ENCODE results near the gene ASF1A. TPM values are rescaled to one million over a fixed set of nuclear protein-coding genes. Genes with fewer than 3 reads are reported as not detected.

The ASF1A gene
- total RNA-seq, 1 donor from 2014 or later, result 41.4 TPM

GRCh38 chr6:118912646-118913045, 18.7 kb downstream of the ASF1A start:
- intact Hi-C loops (cut with micrococcal nuclease), result no loop called here

- intact Hi-C loops (cut with micrococcal nuclease), result no loop called here
Measured at GRCh38 chr6:118913161-118913560, 19.2 kb downstream of the ASF1A start.

DNA sequence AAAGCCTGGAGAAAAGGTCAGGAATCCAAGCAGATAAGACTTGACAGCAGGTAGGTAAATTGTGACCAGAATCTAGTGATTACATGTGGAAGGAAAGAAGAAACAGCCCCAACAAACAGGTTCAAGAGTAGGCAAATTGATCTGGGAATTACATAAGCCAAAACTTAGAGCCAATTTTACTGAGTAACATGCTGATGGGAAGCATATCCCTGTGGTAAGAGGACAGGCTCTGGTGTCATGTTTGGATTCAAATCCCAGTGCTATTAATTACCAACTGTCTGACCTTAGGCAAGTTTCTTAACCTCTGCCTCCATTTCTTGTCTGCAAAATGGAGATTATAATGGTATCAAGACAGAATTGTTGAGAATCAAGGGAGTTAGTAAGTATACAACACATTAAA, 20.6 kb downstream of the ASF1A start:
- intact Hi-C loops (cut with micrococcal nuclease), result no loop called here

- intact Hi-C loops (cut with micrococcal nuclease), result no loop called here
Measured at GRCh38 chr6:118917546-118918328, 23.8 kb downstream of the ASF1A start.

DNA sequence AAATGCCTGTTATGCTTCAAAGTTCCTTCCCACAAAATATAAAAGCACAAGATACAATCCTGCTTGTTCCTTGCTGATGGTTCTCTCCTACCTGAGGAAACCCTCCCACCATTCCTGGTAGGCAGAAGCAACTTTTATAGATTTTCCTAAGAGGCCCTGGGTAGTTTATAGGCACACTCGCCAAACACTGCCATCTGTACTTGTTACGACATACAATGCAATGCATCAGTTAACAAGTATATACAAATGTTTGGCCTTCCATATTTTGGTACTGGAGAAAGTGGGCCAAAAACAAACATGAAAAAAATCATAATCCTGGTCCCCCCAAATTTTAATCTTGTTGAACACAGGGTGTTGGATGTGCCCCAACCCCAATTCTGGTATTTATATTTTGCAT, 24.4 kb downstream of the ASF1A start:
- intact Hi-C loops (cut with micrococcal nuclease), result no loop called here

DNA sequence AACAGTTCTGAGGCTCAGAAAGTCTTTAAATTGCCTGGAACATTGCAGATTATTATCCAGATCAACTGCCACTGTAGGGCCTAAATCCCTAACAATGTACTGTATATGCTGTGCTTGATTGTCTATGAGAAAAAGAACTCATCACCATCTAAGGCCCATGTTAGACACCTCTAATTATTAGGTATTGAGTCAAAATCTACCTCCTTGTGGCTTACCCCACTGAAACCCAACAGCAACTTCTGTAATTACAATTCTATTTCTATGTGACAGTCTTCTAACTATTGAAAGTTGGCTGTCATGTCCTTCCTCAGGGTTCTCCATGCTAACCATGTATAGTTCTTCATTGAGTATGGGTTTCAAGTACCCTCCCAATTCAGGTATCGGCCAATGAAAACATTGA, 27.1 kb downstream of the ASF1A start:
- intact Hi-C loops (cut with micrococcal nuclease), result no loop called here

- intact Hi-C loops (cut with micrococcal nuclease), result no loop called here
Measured at GRCh38 chr6:118923035-118923434, 29.1 kb downstream of the ASF1A start.

DNA sequence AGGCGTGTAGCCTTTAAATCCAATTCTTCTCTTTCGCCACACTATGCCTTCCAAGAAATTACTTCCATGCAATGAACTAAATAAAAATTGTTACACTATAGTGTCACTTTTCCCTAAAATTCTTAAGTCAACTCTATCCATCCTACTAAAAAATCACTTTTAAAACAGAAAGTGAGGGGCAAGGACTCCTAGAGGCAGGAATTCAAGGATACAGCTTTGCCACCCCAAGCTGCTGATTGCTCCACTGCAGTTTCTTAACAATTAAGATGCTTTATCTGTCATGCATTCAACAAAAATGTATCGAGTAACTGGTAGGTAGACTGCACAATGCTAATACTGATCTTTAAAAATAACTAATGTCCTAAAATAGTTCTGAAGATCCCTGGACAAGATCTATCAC, 36.7 kb downstream of the ASF1A start:
- intact Hi-C loops (cut with micrococcal nuclease), result loop anchor here (10.0 kb wide), 1 partner anchor 384 kb away; no protein-coding TSS in a partner anchor

GRCh38 chr6:118931436-118931835, 37.5 kb downstream of the ASF1A start:
- intact Hi-C loops (cut with micrococcal nuclease), result loop anchor here (10.0 kb wide), 1 partner anchor 383 kb away; no protein-coding TSS in a partner anchor

- intact Hi-C loops (cut with micrococcal nuclease), result loop anchor here (10.0 kb wide), 1 partner anchor 382 kb away; no protein-coding TSS in a partner anchor
Measured at GRCh38 chr6:118932421-118932820, 38.5 kb downstream of the ASF1A start.

GRCh38 chr6:118933855-118934460, 40.0 kb downstream of the ASF1A start:
- intact Hi-C loops (cut with micrococcal nuclease), result loop anchor here (1.0 to 10.0 kb wide), 5 partner anchors 40 to 1259 kb away; partner anchors contain the start of genes ASF1A and NUS1

- intact Hi-C loops (cut with micrococcal nuclease), result loop anchor here (1.0 to 10.0 kb wide), 11 partner anchors 40 to 1332 kb away; partner anchors contain the start of genes ASF1A, CEP85L, FAM184A and GOPC
Measured at GRCh38 chr6:118934461-118935330, 40.7 kb downstream of the ASF1A start, which contains the start of gene MCM9. Gene MCM9 (minus strand): TSS chr6:118935159. CDS start chr6:118931723, 3,436 bp downstream.

DNA sequence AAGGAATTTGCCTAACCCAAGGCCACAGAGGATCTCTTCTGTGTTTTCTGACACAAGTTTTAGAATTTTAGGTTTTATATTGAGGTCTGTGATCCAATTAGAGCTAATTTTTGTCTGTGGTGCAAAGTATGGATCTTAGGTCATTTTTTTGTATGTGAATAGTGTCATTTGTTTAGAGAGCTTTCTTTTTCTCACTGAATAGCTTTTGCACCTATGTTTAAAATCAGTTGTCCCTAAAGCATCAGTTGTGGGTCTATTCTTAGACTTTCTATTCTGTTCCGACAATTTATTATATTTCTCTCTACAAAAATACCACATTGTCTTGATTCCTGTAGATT, 41.3 kb downstream of the ASF1A start:
- intact Hi-C loops (cut with micrococcal nuclease), result loop anchor here (1.0 to 10.0 kb wide), 7 partner anchors 143 to 1333 kb away; partner anchors contain the start of genes CEP85L, FAM184A and GOPC

DNA sequence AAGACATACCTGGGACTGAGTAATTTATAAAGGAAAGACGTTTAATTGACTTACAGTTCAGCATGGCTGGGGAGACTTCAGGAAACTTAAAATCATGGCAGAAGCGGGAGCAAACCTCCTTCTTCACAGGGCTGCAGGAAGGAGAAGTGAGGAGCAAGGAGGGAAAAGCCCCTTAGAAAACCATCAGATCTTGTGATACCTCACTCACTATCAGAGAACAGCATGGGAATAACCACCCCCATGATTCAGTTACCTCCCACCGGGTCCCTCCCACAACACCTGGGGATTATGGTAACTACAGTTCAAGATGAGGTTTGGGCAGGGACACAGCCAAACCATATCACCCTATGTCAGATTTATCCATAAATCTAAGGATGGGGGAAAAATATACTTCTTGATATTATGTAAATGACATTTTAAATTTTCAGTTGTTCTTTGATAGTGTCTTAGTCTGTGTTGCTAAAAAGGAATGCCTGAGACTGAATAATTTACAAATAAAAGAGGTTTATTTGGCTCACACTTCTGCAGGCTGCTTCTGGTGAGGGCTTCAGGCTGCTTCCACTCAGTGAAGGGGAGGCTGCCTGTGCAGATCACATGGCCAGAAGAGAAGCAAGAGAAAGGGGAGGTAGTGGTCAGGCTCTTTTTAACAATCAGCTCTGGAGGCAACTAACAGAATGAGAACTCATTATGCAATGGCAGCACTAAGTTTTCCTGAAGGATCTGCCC, 42.2 kb downstream of the ASF1A start:
- intact Hi-C loops (cut with micrococcal nuclease), result loop anchor here (1.0 to 10.0 kb wide), 7 partner anchors 142 to 1334 kb away; partner anchors contain the start of genes CEP85L, FAM184A and GOPC

DNA sequence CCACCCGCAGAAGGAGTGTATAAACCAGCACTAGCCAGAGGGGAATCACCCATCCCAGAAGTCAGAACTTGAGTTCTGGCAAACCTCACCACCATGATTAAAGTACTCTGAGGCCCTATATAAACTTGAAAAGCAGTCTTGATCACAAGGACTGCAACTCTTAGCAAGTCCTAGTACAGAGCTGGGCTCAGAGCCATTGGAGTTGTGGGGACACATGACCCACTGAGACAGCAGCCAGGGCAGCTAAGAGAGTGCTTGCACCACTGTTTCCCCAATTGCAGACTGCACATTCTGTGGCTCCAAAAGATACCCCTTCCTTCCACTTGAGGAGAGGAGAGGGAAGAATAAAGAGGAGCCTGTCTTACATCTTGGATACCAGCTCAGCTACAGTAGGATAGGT, 45.7 kb downstream of the ASF1A start:
- intact Hi-C loops (cut with micrococcal nuclease), result loop anchor here (10.0 kb wide), 1 partner anchor 375 kb away; no protein-coding TSS in a partner anchor

- intact Hi-C loops (cut with micrococcal nuclease), result no loop called here
Measured at GRCh38 chr6:118940770-118941169, 46.8 kb downstream of the ASF1A start.

DNA sequence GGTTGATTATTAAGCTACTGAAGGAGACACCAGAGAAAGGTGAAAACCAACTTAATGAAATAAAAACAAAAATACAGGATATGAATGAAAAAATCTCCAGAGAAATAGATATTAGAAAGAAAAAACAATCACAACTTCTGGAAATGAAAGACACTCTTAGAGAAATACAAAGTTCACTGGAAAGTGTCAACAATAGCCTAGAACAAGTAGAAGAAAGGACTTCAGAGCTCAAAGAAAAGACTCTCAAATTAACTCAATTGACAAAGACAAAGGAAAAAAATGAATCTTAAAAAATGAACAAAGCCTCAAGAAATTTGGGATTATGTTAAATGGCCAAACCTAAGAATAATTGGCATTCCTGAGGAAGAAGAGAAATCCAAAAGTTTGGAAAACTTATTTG, 51.3 kb downstream of the ASF1A start:
- intact Hi-C loops (cut with micrococcal nuclease), result no loop called here

GRCh38 chr6:118952683-118953082, 58.7 kb downstream of the ASF1A start:
- intact Hi-C loops (cut with micrococcal nuclease), result no loop called here

DNA sequence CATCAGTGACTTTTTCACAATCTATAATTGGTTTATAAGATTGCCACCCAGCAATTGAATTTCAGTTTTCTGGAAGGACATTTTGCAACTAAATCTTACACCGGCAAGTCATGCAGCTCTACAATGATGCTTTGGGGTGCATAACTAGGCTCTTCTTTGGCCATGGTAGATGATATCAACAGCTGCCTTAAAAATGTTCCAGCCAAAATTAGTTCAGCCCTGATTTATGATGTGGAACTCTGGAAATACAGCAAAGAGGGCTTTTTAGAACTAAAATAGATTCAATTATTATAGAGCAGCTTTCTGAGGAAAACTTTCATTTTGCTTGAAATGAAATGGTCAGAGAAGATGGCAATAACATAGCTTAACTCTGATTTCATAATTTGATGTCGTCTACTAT, 59.4 kb downstream of the ASF1A start:
- intact Hi-C loops (cut with micrococcal nuclease), result no loop called here

Data from T-helper 1 cell treated with Interleukin-12 subunit alpha and Interleukin-12 subunit beta and Interleukin-4 antibody, amounts not matched to agents 30 ng/mL and 1 ng/mL, for 36 hours (primary cell).